NCI-H1436 treated with DMSO at 0.1 percent for 48 hours (cell line): ENCODE measurements around the gene CAP1.
"Not testable (repeated sequence)": the region's sequence is repeated elsewhere in the genome, so short reads cannot be mapped to it uniquely, and the experiment has no call there.

Experiments
- DNase-seq: peaks from one replicate; lab custom pipeline; 2025; lab: John Stamatoyannopoulos, UW

Gene CAP1

DNA sequence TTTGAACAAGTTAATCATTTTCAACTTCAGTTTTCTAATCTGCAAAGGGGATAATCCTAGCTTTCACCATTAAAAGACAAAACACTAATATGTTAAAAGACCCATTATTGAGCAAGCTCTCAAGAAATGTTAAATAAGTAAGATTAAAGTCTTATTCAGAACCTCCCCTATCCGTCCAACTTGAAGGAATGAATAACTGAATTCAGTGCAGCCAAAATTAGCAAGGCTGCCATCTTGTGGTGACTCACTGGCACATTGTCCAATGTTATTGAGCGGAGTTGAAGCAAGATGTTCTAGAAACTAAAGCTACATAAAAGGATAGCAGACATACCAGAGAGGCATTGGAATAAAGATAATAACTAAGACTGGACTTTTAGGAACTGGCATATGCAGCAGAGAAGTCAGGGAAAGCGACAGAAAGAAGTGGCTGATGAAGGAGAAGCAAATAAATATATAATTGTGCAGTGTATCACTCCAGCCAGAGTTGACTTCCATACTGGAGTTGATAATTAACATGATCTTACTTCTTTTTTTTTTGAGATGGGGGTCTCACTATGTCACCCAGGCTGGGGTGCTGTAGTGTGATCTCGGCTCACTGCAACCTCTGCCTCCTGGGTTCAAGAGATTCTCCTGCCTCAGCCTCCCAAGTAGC is 8.2 kb upstream of the CAP1 start:
- no peak for DNase-seq

DNA sequence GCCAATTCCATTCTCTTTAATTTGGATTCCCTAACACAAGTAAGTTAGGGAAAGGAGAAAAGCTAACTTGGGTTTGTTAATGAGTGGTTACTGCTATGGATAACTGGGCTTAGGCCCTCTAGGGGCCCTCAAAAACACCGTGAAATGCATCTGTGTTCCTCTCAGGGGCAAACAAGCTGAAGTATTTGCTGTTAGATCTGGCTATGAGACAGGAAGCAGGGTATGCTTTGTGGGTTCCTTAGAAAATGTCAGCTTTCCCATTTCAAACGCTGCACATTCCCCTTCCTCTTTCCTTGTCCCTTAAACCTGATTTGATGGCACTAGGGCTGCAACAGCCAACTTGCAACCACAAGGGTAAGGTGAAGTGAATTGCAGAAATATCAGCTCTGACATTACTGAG is 5.7 kb upstream of the CAP1 start:
- DNase-seq: no peak

DNA sequence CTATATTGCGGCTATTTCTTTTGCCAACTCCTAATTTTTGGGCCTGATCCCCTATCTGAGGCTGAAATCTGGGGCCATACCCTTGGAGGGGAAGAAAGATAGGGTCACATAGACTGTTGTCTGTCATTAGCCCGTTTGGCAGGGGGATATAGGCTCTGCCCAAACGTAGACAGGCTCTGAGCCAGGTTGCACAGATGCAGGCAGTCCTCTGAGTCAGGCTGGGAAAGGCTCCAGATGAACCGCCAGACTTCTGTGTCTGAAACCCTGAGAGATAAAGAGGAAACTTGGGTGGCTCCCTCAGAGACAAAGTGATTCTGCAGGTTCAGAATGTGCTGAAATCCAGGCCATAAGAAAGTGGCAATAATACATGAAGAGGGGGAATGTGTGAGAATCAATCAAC is 4.0 kb upstream of the CAP1 start:
- DNase-seq: no peak

DNA sequence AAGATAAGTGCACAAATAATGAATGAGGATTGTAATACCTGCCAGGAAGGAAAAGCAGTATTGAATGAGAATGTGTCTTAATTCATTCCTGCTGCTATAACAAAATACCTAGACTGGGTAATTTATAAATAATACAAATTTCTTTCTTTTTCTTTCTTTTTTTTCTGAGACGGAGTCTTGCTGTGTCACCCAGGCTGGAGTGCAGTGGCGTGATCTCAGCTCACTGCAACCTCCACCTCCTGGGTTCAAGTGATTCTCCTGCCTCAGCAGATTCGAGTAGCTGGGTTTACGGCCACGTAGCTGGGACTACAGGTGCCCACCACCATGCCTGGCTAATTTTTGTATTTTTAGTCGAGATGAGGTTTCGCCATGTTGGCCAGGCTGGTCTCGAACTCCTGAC is 3.3 kb upstream of the CAP1 start:
- not testable (repeated sequence) for DNase-seq

DNA sequence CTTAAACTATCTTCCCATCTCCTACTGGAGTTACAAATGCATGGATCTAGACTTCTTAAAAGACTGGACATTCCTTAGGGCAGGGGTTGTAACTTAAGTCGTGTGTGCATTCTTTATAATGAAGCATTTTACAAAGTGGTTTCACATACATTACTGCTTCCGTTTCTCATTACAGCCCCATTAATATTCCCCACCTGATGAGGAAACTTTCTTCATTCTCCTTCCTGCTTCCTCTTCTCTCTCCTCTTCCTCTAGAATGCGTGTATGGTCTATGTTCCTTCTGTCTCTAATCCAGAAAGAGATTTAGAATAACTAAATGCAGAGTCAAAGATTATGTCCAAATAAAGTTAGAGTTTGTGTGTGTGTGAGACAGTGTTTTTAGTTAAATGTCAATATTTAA is 1.8 kb upstream of the CAP1 start:
- DNase-seq: no peak

DNA sequence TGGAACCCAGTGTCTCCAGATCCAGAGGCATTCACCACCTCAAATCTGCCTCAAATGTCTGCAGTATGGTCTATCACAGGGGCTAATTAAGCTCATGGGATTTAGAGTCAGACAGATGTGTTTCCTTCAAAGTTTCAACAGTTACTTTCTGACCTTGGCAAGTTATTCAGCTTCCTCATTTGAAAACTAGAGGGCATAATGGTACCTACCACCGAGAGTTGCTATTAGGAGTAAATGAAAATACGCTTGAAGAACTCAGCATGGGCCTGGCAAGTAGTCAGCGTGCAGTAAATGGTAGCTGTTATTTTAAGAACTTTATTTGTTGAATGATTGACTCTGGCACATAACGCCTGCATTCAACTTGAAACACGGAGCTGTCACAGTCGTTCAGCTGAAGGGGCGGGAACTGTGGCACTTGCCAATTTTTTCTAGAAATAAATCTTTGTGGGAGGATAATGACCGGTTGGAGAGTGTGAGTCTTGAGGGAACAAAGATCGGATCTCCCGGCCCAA is 1.2 kb upstream of the CAP1 start:
- no peak for DNase-seq

DNA sequence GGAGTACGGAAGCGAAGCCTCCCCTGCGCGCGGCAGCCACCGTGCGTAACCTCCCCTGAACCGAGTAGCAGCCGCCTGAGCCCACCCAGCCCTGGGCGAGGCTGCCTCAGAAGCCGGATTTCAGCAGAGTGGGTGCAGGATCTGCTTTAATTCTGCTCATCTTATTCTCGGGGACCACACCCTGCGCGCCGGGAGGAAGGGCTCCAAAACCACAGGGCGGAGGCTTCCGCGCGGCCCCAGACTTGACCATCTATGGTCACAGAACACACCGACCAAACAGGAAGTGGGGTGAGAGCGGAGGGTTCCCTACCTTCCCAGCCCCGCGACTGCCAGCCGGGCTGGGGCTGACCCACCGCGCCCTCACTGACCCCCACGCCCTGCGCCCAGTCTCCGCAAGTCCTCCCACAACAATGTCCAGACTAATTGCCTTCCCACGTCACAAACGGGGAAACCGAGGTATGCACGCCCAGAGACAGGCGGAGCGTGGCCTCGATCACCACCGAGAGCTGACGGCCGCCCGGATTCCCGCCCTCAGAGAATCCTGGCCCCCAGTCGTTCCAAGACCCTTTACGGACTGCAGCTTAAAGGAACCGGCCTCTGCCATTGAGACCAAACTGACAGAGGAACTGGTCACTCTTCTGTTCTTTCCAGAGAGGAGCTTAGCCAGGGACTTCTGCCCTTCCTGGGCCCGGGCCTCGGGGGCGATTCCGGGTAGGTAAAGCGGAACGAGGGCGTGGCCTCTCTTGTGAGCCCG is 595 bp upstream of the CAP1 start:
- no peak for DNase-seq

DNA sequence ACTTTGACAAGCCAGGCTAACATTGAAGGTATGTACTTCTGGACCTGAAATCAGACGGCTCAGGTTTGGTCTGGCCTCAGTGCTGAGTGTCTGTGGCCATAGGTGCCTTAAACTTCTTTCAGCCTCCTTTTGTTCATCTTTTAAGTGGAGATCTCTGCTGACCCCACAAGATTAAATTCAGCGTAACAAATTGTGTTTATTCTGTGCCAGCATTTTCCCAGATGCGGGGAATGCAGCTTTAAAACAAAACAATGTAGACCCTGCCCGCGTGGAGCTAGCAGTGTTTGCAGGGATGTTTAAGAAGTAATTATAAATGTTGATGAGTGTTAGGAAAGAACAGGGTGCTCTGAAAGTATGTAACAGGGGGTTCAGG is 923 bp downstream of the CAP1 start:
- no peak for DNase-seq

DNA sequence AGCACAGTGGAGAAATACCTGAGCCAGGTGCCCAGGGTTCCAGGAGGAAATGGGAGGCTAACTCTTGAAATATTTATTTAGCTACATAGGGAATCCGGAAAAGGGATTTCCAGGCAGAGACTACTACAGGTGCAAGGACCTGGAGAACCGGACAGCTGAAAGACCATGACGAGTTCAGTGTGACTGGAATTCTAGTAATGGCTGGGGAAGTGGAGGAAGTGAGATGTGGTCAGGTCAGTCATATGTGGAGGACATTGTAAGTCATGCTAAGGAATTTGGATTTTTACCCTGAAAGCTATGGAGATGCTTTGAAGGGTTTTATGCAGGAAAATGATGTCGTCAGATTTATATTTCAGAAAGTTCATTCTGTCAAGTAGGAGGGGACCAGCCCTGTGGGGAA is 1.8 kb downstream of the CAP1 start:
- DNase-seq: no peak

DNA sequence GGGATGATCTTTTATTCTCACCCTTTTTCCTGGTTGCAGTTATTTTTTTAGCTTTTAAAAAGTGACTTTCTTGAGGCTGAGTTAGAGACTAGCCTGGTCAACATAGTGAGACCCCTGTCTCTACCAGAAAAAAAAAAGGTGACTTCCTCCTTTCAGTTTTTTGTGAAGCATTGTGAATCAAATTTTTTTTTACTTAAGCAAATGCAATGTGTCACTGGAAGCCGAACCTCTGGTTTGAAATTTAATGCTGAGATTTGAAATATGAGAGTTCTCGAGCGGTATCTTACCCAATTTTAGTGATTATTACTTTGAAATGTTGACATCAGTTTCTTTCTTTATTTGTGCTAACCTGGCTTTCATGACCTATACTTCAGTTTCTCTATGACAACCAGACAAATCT is 3.6 kb downstream of the CAP1 start:
- DNase-seq: no peak

DNA sequence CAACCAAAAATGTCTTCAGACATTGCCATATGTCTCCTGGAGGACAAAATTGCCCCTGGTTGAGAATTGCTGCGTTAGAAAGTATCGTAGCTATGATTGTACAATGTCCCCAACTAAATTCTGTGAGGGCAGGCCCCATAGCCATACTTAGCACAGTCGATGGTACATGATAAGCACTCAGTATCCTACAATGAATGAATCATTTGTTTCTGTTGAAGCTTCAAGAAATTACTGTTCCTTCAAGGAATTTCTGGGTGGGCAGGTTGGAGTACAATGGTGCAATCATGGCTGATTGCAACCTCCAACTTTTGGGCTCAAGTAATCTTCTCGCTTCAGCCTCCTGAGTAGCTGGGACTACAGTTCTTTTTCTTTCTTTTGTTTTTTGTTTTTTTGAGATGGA is 4.7 kb downstream of the CAP1 start:
- no peak for DNase-seq

DNA sequence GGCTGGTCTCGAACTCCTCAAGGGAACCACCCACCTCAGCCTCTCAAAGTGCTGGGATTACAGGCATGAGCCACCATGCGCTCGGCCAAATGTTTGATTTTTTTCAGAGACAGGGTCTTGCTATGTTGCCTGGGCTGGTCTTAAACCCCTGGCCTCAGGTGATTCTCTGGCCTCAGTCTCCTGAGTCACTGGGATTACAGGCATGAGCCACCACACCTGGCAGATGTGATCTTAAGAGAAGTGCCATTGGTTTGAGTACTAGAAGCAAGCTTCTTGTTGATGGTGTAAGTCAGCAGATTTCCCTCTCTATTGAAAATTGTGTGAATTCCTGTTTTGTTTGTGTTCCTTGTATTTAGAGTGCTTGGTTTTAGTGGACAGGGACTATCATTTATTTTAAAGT is 5.2 kb downstream of the CAP1 start:
- DNase-seq: no peak

DNA sequence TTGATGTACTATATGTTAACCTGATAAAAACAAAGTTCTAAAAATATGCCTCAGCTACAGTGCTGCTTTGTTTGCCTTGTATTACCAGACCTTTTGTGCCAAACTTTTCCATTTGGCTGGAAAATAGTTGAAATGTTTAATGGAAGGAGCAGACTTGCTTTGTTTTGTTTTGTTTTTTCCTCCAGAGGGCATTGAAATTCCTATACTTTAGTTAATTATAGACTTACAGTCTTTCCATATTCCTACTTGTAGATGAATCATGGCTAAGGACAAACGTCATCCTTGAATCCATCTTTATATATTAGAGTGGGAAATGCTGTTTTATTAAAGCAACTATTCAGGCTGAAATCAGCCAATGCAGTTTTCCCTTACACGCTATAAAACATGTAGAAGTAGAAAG is 6.7 kb downstream of the CAP1 start:
- no peak for DNase-seq

DNA sequence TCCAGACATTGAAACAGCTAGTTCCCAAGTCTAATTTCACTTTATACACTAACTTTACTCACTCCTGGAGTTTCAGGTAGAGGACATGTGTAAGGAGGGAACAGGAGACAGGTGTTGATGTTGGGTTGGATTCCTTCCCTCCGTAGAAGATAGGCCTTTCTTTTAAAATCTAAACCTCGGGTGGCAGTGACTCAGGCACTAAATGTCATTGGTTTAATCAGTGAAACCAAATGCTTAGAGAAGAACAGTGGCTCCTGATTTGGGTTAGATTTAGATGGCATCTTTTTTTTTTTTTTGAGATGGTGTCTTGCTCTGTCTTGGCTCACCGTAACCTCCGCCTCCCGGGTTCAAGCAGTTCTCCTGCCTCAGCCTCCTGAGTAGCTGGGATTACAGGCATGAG is 7.2 kb downstream of the CAP1 start:
- DNase-seq: no peak

DNA sequence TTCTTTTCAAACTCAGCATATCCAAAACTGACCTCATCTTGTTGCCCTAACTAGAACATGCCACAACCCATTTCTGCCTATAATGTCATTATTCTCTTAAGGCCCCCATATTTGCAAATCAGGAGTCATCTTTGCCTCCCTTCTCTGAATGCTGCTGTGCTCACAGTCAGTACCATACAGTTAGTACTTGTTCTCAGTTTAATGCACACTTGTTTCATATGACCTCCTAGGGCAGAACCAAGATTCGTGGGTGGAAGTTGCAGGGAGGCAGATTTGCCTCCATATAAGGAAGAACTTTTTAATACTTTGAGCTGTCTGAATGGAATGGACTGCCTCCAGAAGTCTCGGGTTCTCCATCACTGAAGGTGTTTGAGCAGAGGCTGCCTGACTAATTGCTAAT is 9.2 kb downstream of the CAP1 start:
- DNase-seq: no peak

DNA sequence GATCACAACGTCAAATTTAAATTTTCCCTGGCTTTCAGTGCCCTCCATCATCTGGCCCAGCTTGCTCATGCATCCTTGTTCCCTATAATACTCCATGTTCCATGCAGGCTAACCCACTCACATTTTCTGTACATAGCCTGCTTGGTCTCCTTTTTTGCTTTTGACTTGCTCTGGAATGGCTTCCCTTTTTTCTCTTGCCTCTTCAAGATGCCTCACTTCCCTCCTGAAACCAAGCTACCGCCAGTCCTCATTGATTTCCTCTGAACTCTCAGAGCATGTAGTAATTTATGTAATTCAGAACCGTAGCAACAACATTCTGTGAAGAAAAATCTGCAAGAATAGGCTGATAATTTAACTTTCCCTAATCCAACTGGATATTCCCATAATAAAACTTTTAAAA is 10.3 kb downstream of the CAP1 start:
- no peak for DNase-seq

DNA sequence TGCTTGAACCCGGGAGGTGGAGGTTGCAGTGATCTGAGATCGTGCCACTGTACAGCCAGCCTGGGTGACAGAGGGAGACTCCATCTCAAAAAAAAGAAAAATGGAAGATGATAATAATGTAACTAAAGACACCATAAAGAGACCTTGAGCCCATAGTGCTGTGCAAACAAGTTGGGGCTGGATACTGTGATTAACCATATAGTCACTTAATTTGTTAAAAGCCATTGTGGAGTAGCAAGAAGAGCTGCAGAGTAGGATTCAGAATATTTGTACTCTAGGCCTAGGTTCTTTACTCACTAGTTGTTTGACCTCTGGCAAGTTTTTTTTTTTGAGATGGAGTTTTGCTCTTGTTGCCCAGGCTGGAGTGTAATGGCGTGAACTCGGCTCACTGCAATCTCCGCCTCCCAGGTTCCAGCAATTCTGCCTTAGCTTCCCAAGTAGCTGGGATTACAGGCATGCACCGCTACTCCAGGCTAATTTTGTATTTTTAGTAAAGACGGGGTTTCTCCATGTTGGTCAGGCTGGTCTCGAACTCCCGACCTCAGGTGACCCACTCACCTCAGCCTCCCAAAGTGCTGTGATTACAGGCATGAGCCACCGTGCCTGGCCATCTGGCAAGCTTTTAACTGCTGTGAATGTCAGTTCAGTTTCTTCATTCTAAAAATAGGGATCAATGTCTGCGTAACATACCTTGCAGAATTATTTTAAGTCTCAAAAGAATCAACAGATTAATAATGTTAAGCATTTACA is 12.8 kb downstream of the CAP1 start:
- no peak for DNase-seq

DNA sequence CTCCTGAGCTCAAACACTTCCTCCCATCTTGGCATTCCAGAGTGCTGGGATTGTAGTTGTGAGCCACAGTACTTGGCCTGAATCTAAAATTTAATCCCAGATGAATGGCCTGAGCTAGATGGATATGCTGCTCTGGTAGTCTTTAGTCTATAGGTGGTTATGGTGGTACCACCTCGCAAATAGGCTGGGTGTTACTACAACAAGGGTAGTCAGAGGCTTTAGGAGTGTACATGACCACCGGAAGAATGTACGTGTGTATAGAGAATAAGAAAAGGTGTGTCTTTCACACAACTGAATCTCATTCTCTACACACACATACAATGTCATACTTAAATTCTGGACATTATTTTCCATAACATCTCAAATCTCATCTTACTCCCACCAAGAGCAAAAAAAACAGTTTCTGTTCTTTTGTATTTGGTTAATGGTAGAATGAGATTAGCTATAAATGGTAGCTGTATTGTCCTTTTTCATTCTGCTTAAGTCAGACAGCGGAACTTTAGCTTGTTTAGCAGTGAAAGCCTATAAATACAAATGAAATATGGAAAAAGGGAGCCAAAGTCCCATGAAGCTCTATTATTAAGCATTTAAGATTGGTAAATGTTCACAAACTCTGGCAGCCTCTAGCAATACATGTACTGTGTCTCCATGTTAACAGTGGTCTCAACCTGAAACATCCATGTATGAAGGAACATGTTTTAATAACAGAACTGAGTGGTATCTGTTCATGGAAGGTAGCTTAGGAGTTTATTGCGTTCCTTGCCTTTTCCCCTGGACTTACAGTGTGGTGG is 16.2 kb downstream of the CAP1 start:
- DNase-seq: no peak

DNA sequence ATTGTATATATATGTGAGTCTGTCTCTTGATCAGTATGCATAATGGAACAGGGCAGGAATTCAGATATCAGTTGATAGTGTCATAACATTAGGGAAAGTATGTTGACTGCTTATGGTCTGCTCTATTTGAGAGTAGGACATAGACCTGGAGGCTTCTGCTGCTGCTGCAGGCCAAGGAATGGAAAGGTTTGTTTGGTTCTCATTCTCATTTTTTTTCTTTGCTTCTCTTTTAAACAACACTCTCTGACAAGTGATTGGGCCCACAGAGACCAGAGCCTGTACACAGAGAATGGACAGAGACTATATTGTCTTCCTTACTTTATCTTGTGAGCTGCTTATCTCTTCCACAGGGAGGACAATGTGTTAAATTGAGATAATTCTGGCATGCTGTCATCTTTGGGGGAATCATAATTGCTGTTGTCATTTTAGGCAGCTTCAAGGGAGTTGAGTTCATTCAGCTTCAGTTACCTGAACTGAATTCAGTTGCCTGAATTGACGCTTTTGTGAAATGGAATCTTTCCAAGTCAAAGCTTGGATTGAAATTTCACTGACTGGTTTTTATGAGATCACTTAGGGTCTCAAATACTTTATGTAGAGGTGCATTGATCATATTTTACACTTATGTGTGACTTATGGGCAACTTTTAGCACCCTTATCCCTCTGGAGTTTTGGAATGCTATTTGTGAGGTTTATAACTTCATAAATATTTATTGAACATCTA is 16.9 kb downstream of the CAP1 start:
- no peak for DNase-seq

DNA sequence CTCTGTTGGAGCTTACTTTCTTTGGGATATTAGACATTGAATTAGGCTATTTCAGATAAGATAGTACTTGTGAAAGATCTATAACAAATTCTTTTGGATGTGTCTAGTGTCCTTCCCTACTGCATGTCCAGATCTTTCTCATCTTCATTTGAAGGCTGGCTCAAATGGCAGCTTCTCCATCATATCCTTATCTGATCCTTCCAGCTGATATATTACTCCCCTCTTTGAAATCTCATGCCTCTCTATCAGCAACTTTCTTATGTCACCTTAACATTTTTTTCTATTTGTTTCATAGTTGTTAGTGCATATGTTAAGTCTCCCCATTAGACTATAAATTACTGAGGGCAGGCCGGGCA is 17.5 kb downstream of the CAP1 start:
- DNase-seq: no peak

DNA sequence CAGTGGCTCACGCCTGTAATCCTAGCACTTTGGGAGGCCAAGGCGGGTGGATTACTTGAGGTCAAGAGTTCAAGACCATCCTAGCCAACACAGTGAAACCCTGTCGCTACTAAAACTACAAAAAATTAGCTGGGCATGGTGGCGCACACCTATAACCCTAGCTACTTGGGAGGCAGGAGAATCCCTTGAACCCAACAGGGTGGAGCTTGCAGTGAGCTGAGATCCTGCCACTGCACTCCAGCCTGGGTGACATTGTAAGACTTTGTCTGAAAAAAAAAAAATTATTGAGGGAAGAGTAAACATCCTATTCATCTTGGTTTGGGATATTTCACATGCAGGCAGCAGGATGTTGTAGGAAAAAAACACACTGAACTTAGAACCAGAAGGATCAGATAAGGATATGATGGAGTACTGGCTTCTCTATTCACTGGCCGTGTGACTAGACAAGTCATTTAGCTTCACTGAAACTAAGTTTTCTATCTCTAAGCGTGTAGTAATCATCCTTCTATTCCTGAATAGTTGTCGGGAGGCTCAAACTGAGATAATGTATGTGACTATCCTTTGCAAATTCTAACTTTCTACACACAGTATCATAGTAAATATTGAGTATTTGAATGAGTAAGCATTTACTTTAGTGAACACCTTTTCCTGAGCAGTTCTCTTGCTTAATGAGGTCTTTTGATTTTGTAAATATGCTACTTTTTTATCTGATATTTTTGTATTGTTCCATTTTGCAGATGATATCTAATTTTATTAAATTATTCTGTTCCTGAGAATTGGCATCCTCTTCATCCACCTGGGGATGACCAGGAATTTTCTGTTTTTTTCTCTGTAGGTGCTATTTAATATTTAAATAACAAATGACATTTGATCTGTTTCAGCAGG is 18.2 kb downstream of the CAP1 start:
- no peak for DNase-seq
